HG03108 (cell line): Measurements from ENCODE around the gene TAF4.
"Not testable (repeated sequence)": the region's sequence is repeated elsewhere in the genome, so short reads cannot be mapped to it uniquely, and the experiment has no call there.

Experiments used
- ATAC-seq: cut with Tn5 transposase; IDR thresholded peaks from one replicate; pipeline ENCODE4 v1.9.1; 2021; ENCODE audit warnings: moderate library complexity; ENCODE audit not compliant: unreplicated experiment

Gene TAF4

GRCh38 chr20:62065674-62066338 is at the start of gene TAF4:
Gene TAF4 (minus strand): TSS chr20:62065881. CDS start chr20:62065810, 71 bp downstream.
- ATAC-seq: peak; percentile 54

GRCh38 chr20:62114894-62115293 is 49.2 kb upstream of the TAF4 start:
- no peak for ATAC-seq

GRCh38 chr20:62112368-62112767 is 46.7 kb upstream of the TAF4 start:
- ATAC-seq: no peak

GRCh38 chr20:62111148-62111547 is 45.5 kb upstream of the TAF4 start:
- no peak for ATAC-seq

GRCh38 chr20:62105592-62105991 is 39.9 kb upstream of the TAF4 start:
- no peak for ATAC-seq

- no peak for ATAC-seq
These were observed 39.2 kb upstream of the TAF4 start for GRCh38 chr20:62104791-62105345.

GRCh38 chr20:62104234-62104789 is 38.6 kb upstream of the TAF4 start:
- ATAC-seq: no peak

GRCh38 chr20:62103508-62104233 is 38.0 kb upstream of the TAF4 start:
- no peak for ATAC-seq

- no peak for ATAC-seq
These were observed 35.4 kb upstream of the TAF4 start for GRCh38 chr20:62101078-62101477.

- ATAC-seq: no peak
These were observed 32.3 kb upstream of the TAF4 start for GRCh38 chr20:62097881-62098407.

GRCh38 chr20:62096421-62097380 is 31.0 kb upstream of the TAF4 start:
- no peak for ATAC-seq

- ATAC-seq: no peak
These were observed 23.7 kb upstream of the TAF4 start for GRCh38 chr20:62089393-62089792.

GRCh38 chr20:62088258-62089127 is 22.8 kb upstream of the TAF4 start:
- ATAC-seq: no peak

GRCh38 chr20:62087632-62088031 is 22.0 kb upstream of the TAF4 start:
- ATAC-seq: no peak

- ATAC-seq: no peak
These were observed 21.5 kb upstream of the TAF4 start for GRCh38 chr20:62087227-62087626.

- ATAC-seq: no peak
These were observed 19.5 kb upstream of the TAF4 start for GRCh38 chr20:62085206-62085605.

- not testable (repeated sequence) for ATAC-seq
These were observed 18.5 kb upstream of the TAF4 start for GRCh38 chr20:62084224-62084623.

- no peak for ATAC-seq
These were observed 17.6 kb upstream of the TAF4 start for GRCh38 chr20:62083312-62083711.

- no peak for ATAC-seq
These were observed 14.7 kb upstream of the TAF4 start for GRCh38 chr20:62080249-62080990.
